GM23338 (cell line): ENCODE data around the gene RBM27.

Experiments used
- CREB1 ChIP-seq: fragments of 250-450 bp; sonication (Bioruptor Pico); IDR thresholded peaks from 2 replicates; pipeline ENCODE4 v1.5.0; 2020; ENCODE audit warnings: low read depth, mild to moderate bottlenecking, moderate library complexity
- EZH2 ChIP-seq: fragments of 200-600 bp; sonication (generic); IDR thresholded peaks from one replicate; pipeline ENCODE4 v1.8.0; 2017; ENCODE audit warnings: antibody characterized with exemption, mild to moderate bottlenecking, low read depth; ENCODE audit not compliant: unreplicated experiment
- EZH2phosphoT487 ChIP-seq: fragments of 200-600 bp; sonication (generic); IDR thresholded peaks from one replicate; pipeline ENCODE4 v1.8.1; 2018; ENCODE audit warnings: antibody characterized with exemption; ENCODE audit not compliant: unreplicated experiment
- JUNB ChIP-seq: IDR thresholded peaks from one replicate; pipeline ENCODE4 v1.6.1; 2016; ENCODE audit warnings: antibody characterized with exemption; ENCODE audit not compliant: unreplicated experiment
- NANOG ChIP-seq: IDR thresholded peaks from 2 replicates; pipeline ENCODE4 v1.6.1; 2016; ENCODE audit warnings: antibody characterized with exemption, borderline replicate concordance
- POLR2AphosphoS5 ChIP-seq: IDR thresholded peaks from 2 replicates; pipeline ENCODE4 v1.6.1; 2016; ENCODE audit warnings: antibody characterized with exemption, low read depth
- ZNF114 ChIP-seq: fragments of 250-450 bp; sonication (Bioruptor Pico); IDR thresholded peaks from 2 replicates; pipeline ENCODE4 v1.5.0; 2020; ENCODE audit warnings: mild to moderate bottlenecking, moderate library complexity
- TF ChIP-seq, protein P1 (sequence below), 2 experiments: fragments of 200-600 bp in 1 of 2; sonication (generic) in 1 of 2; conservative IDR thresholded peaks; 2 replicates each; pipeline versions ENCODE4 v1.5.1 to v1.6.1; 2016 to 2017; ENCODE audit warnings: antibody characterized with exemption in 2 of 2, low read depth in 2 of 2, mild to moderate bottlenecking in 2 of 2, moderate library complexity in 1 of 2
- TF ChIP-seq, protein P2 (sequence below): IDR thresholded peaks from one replicate; pipeline ENCODE4 v1.6.1; 2018; ENCODE audit warnings: antibody characterized with exemption; ENCODE audit not compliant: unreplicated experiment

DNA sequence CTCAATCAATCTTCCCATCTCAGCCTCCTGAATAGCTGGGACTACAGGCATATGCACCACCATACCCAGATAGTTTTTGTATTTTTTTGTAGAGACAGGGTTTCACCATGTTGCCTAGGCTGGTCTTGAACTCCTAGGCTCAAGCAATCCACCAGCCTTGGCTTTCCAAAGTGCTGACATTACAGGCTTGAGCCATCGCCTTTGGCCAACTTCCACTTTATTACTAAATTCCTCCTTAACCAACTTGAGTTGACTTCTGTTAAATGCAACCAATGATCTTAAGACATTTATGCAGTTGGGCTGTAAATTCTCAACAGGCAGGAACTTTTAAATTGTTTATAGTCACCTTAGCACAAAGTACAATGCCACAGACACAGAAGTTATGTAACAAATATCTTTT lies 23.7 kb upstream of the RBM27 start:
- TF ChIP-seq EZH2: no peak
- TF ChIP-seq, protein P1, sequence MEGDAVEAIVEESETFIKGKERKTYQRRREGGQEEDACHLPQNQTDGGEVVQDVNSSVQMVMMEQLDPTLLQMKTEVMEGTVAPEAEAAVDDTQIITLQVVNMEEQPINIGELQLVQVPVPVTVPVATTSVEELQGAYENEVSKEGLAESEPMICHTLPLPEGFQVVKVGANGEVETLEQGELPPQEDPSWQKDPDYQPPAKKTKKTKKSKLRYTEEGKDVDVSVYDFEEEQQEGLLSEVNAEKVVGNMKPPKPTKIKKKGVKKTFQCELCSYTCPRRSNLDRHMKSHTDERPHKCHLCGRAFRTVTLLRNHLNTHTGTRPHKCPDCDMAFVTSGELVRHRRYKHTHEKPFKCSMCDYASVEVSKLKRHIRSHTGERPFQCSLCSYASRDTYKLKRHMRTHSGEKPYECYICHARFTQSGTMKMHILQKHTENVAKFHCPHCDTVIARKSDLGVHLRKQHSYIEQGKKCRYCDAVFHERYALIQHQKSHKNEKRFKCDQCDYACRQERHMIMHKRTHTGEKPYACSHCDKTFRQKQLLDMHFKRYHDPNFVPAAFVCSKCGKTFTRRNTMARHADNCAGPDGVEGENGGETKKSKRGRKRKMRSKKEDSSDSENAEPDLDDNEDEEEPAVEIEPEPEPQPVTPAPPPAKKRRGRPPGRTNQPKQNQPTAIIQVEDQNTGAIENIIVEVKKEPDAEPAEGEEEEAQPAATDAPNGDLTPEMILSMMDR (conservative IDR thresholded peaks at IDR 0.05; ENCODE audit: low read depth in 2 of 2): no peak
- no peak for TF ChIP-seq POLR2AphosphoS5
- TF ChIP-seq, protein P2, sequence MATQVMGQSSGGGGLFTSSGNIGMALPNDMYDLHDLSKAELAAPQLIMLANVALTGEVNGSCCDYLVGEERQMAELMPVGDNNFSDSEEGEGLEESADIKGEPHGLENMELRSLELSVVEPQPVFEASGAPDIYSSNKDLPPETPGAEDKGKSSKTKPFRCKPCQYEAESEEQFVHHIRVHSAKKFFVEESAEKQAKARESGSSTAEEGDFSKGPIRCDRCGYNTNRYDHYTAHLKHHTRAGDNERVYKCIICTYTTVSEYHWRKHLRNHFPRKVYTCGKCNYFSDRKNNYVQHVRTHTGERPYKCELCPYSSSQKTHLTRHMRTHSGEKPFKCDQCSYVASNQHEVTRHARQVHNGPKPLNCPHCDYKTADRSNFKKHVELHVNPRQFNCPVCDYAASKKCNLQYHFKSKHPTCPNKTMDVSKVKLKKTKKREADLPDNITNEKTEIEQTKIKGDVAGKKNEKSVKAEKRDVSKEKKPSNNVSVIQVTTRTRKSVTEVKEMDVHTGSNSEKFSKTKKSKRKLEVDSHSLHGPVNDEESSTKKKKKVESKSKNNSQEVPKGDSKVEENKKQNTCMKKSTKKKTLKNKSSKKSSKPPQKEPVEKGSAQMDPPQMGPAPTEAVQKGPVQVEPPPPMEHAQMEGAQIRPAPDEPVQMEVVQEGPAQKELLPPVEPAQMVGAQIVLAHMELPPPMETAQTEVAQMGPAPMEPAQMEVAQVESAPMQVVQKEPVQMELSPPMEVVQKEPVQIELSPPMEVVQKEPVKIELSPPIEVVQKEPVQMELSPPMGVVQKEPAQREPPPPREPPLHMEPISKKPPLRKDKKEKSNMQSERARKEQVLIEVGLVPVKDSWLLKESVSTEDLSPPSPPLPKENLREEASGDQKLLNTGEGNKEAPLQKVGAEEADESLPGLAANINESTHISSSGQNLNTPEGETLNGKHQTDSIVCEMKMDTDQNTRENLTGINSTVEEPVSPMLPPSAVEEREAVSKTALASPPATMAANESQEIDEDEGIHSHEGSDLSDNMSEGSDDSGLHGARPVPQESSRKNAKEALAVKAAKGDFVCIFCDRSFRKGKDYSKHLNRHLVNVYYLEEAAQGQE: no peak
- TF ChIP-seq CREB1 (CRISPR knock-in tag): no peak
- TF ChIP-seq EZH2phosphoT487: no peak
- no peak for TF ChIP-seq JUNB
- TF ChIP-seq NANOG: no peak
- TF ChIP-seq ZNF114 (CRISPR knock-in tag): no peak
